ENCODE data around the gene TBC1D8.

The TBC1D8 gene

GRCh38 chr2:101037161-101037755, 113.9 kb downstream of the TBC1D8 start:
- no peaks in the 10 kb centered on the region for H3K9me3 ChIP-seq (ENCODE audit: control insufficient read depth in 2 of 2, low read length in 2 of 2)
- H3K4me1 ChIP-seq (ENCODE audit: control insufficient read depth in 2 of 2, insufficient read depth in 2 of 2, low read length in 2 of 2) = no peaks in the 10 kb centered on the region
- no peaks in the 10 kb centered on the region for H3K27me3 ChIP-seq (ENCODE audit: control insufficient read depth in 2 of 2, insufficient read depth in 2 of 2, low read length in 2 of 2)
- H3K4me3 ChIP-seq (ENCODE audit: low read length in 2 of 2) = no peak overlapping the region
- no peak overlapping the region for H3K27ac ChIP-seq (ENCODE audit: low read depth in 2 of 2, low read length in 2 of 2)
- H3K36me3 ChIP-seq (ENCODE audit: control insufficient read depth in 2 of 2, insufficient read depth in 2 of 2, low read length in 2 of 2) = peaks cover 17 to 29% of the 10 kb centered on the region in 2 donors
- H3K9ac ChIP-seq (ENCODE audit: low read depth in 1 of 2, low read length in 2 of 2) = no peak overlapping the region

GRCh38 chr2:101036562-101036961, 114.6 kb downstream of the TBC1D8 start:
- H3K27ac ChIP-seq (ENCODE audit: low read depth in 2 of 2, low read length in 2 of 2) = no peak overlapping the region
- H3K4me1 ChIP-seq (ENCODE audit: control insufficient read depth in 2 of 2, insufficient read depth in 2 of 2, low read length in 2 of 2) = no peaks in the 10 kb centered on the region
- H3K4me3 ChIP-seq (ENCODE audit: low read length in 2 of 2) = no peak overlapping the region
- H3K9ac ChIP-seq (ENCODE audit: low read depth in 1 of 2, low read length in 2 of 2) = no peak overlapping the region
- H3K9me3 ChIP-seq (ENCODE audit: control insufficient read depth in 2 of 2, low read length in 2 of 2) = no peaks in the 10 kb centered on the region
- H3K27me3 ChIP-seq (ENCODE audit: control insufficient read depth in 2 of 2, insufficient read depth in 2 of 2, low read length in 2 of 2) = no peaks in the 10 kb centered on the region
- H3K36me3 ChIP-seq (ENCODE audit: control insufficient read depth in 2 of 2, insufficient read depth in 2 of 2, low read length in 2 of 2) = peaks cover 18 to 32% of the 10 kb centered on the region in 2 donors

DNA sequence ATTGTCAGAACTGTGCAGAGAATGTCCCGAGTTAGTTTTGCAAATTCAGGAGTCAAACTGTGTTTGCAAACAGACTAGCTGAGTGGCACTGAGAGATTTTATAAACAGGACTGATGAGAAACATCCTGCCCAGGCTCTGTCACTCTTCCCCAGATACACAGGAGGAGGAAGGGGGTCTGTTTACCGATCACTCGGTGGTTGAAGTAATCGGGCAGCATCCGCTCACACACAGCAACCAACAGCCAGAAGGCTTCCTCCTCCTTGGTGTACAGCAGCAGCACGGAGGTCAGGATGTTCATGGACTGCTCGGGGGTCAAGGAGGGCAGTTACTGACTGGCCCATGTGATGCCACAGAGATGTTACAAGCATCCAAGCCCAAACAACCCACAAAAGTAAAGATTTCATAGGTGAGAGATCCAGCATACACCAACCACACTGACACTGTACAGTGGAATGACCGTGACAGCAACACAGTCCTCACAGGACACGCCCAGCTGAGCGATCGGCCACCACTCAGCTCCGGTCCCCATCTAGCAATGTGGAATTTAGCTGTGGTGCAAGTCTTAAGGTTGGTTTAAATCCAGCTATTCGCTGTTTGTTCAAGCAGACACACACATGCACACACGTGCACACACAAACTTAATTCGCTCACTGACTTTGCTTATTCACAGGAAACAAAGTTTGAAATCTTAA, 119.0 kb downstream of the TBC1D8 start:
- no peak overlapping the region for H3K9ac ChIP-seq (ENCODE audit: low read depth in 1 of 2, low read length in 2 of 2)
- H3K4me1 ChIP-seq (ENCODE audit: control insufficient read depth in 2 of 2, insufficient read depth in 2 of 2, low read length in 2 of 2) = no peaks in the 10 kb centered on the region
- no peak overlapping the region for H3K27ac ChIP-seq (ENCODE audit: low read depth in 2 of 2, low read length in 2 of 2)
- H3K36me3 ChIP-seq (ENCODE audit: control insufficient read depth in 2 of 2, insufficient read depth in 2 of 2, low read length in 2 of 2) = peaks cover 14 to 23% of the 10 kb centered on the region in 2 donors
- H3K4me3 ChIP-seq (ENCODE audit: low read length in 2 of 2) = no peak overlapping the region
- no peaks in the 10 kb centered on the region for H3K27me3 ChIP-seq (ENCODE audit: control insufficient read depth in 2 of 2, insufficient read depth in 2 of 2, low read length in 2 of 2)
- no peaks in the 10 kb centered on the region for H3K9me3 ChIP-seq (ENCODE audit: control insufficient read depth in 2 of 2, low read length in 2 of 2)

DNA sequence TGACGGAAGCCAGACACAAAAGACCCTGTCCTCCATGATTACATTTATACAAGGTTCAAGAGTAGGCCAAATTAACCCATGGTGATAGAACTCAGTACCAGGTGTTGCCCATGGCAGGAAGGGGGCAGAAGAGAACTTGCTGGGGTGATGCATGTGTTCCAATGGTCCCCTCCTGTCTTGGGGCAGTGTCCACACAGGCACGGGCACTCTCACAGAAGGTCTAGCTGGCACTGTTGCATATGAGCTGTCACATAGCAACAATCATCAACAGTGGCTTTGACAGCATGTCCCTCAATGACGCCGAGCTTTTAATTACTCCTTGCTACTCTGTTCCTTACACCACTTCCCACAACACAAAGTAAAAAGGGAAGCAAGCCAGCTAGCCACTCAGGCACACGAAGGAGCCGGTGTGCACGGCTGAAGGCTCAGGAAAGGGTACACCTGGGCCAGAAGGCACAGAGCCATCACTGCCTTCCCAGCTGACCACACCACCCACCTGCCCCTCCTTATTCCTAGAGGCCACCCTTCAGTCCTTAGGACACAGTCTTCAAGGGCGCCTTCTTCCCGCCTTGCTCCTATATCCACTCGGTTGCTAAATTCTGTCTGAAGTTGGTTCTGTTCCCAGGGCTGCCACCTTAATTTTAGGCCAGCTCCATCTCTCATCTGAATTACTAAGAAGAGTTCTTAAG, 120.2 kb downstream of the TBC1D8 start:
- Histone ChIP-seq H3K4me1 (ENCODE audit: control insufficient read depth in 2 of 2, insufficient read depth in 2 of 2, low read length in 2 of 2) (peaks cover 4 to 6% of the 10 kb centered on the region in 2 donors), H3K27me3 (ENCODE audit: control insufficient read depth in 2 of 2, insufficient read depth in 2 of 2, low read length in 2 of 2) (no peaks in the 10 kb centered on the region), H3K9ac (ENCODE audit: low read depth in 1 of 2, low read length in 2 of 2) (no peak overlapping the region), H3K36me3 (ENCODE audit: control insufficient read depth in 2 of 2, insufficient read depth in 2 of 2, low read length in 2 of 2) (peaks cover 12 to 21% of the 10 kb centered on the region in 2 donors), H3K4me3 (ENCODE audit: low read length in 2 of 2) (no peak overlapping the region), H3K27ac (ENCODE audit: low read depth in 2 of 2, low read length in 2 of 2) (no peak overlapping the region), H3K9me3 (ENCODE audit: control insufficient read depth in 2 of 2, low read length in 2 of 2) (no peaks in the 10 kb centered on the region)

GRCh38 chr2:101027852-101028251, 123.3 kb downstream of the TBC1D8 start:
- H3K36me3 ChIP-seq (ENCODE audit: control insufficient read depth in 2 of 2, insufficient read depth in 2 of 2, low read length in 2 of 2) = peaks cover 6 to 14% of the 10 kb centered on the region in 2 donors
- H3K9ac ChIP-seq (ENCODE audit: low read depth in 1 of 2, low read length in 2 of 2) = no peak overlapping the region
- peaks cover 4 to 20% of the 10 kb centered on the region in 2 donors for H3K4me1 ChIP-seq (ENCODE audit: control insufficient read depth in 2 of 2, insufficient read depth in 2 of 2, low read length in 2 of 2)
- H3K27me3 ChIP-seq (ENCODE audit: control insufficient read depth in 2 of 2, insufficient read depth in 2 of 2, low read length in 2 of 2) = no peaks in the 10 kb centered on the region
- H3K9me3 ChIP-seq (ENCODE audit: control insufficient read depth in 2 of 2, low read length in 2 of 2) = no peaks in the 10 kb centered on the region
- H3K27ac ChIP-seq (ENCODE audit: low read depth in 2 of 2, low read length in 2 of 2) = no peak overlapping the region
- no peak overlapping the region for H3K4me3 ChIP-seq (ENCODE audit: low read length in 2 of 2)

DNA sequence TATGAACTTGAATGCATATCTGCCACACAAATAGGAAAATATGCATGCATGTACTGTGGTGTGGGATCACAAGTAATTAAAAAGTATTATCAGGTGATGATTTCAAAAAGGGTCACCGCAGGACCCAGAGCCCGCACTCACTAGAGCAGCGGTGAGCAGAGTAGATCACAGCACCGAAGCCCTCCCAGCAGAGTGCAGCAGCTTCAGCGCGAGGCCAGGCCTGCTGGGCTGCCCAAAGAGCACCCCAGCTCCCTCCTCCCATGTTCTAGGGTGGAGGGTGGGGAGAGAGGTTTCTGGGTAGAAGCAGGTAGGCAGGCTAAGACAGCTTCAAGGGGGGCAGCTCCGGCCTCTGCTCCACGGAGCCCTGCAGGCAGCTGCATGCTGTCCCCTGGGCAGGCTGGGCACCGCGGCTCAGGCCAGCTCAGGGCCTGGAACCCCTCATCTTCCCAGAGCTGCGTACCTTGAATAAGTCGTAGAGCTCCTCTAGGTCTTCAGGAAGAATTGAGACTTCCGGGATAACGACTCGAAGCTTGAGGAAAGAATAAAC, 124.2 kb downstream of the TBC1D8 start:
- H3K9ac ChIP-seq (ENCODE audit: low read depth in 1 of 2, low read length in 2 of 2) = no peak overlapping the region
- no peak overlapping the region for H3K4me3 ChIP-seq (ENCODE audit: low read length in 2 of 2)
- peaks cover 4 to 20% of the 10 kb centered on the region in 2 donors for H3K4me1 ChIP-seq (ENCODE audit: control insufficient read depth in 2 of 2, insufficient read depth in 2 of 2, low read length in 2 of 2)
- no peaks in the 10 kb centered on the region for H3K9me3 ChIP-seq (ENCODE audit: control insufficient read depth in 2 of 2, low read length in 2 of 2)
- H3K36me3 ChIP-seq (ENCODE audit: control insufficient read depth in 2 of 2, insufficient read depth in 2 of 2, low read length in 2 of 2) = peaks cover 6 to 12% of the 10 kb centered on the region in 2 donors
- H3K27ac ChIP-seq (ENCODE audit: low read depth in 2 of 2, low read length in 2 of 2) = no peak overlapping the region
- no peaks in the 10 kb centered on the region for H3K27me3 ChIP-seq (ENCODE audit: control insufficient read depth in 2 of 2, insufficient read depth in 2 of 2, low read length in 2 of 2)

DNA sequence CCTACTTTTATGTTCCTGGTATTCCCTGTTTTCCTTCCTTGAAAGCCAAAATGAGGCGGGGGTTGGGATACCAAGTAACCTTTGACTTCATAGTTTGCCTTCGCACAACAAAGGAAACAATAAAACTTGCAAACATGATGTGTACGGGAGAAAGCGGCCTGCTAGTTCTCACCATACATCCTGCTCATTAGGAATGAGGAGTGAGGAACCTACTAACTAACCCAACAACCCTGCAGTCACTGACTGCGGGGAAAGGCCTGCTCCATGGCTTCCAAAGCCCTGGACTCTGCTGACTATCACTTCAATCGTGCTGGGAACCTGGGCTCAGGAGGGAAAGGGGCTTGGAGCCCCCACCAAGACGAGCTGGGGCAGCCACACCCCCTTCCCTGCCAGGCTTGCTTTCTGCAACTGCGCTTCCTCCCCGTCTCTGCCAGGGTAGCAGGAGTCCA, 124.9 kb downstream of the TBC1D8 start:
- Histone ChIP-seq H3K36me3 (ENCODE audit: control insufficient read depth in 2 of 2, insufficient read depth in 2 of 2, low read length in 2 of 2) (peaks cover 8 to 16% of the 10 kb centered on the region in 2 donors), H3K27ac (ENCODE audit: low read depth in 2 of 2, low read length in 2 of 2) (peak overlapping the region; percentile 35 to 42), H3K9me3 (ENCODE audit: control insufficient read depth in 2 of 2, low read length in 2 of 2) (no peaks in the 10 kb centered on the region), H3K9ac (ENCODE audit: low read depth in 1 of 2, low read length in 2 of 2) (no peak overlapping the region), H3K4me3 (ENCODE audit: low read length in 2 of 2) (peak overlapping the region in 1 of 2 donors; percentile 12), H3K4me1 (ENCODE audit: control insufficient read depth in 2 of 2, insufficient read depth in 2 of 2, low read length in 2 of 2) (peaks cover 4 to 20% of the 10 kb centered on the region in 2 donors), H3K27me3 (ENCODE audit: control insufficient read depth in 2 of 2, insufficient read depth in 2 of 2, low read length in 2 of 2) (no peaks in the 10 kb centered on the region)

DNA sequence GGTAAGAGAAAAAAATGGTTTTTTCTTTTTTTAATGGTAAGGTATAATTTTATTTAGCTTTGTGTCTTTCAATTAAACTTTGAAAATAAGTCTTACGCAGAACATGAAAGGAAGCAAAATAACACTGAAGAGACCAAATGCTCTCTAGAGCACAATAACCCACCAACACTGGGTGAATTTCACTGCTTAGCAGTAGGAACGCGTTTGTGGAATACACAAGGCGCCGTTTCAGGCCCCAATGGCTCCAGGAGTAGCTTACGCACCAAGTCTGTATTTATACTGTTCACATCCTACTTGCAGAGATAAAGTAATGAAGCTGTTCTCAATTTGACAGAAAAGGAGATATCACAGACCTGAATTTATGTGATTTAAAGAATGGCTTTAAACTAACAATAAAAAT, 125.6 kb downstream of the TBC1D8 start:
- H3K9me3 ChIP-seq (ENCODE audit: control insufficient read depth in 2 of 2, low read length in 2 of 2) = no peaks in the 10 kb centered on the region
- no peaks in the 10 kb centered on the region for H3K27me3 ChIP-seq (ENCODE audit: control insufficient read depth in 2 of 2, insufficient read depth in 2 of 2, low read length in 2 of 2)
- no peak overlapping the region for H3K4me3 ChIP-seq (ENCODE audit: low read length in 2 of 2)
- peaks cover 4 to 20% of the 10 kb centered on the region in 2 donors for H3K4me1 ChIP-seq (ENCODE audit: control insufficient read depth in 2 of 2, insufficient read depth in 2 of 2, low read length in 2 of 2)
- H3K27ac ChIP-seq (ENCODE audit: low read depth in 2 of 2, low read length in 2 of 2) = peak overlapping the region in 1 of 2 donors; percentile 42
- H3K36me3 ChIP-seq (ENCODE audit: control insufficient read depth in 2 of 2, insufficient read depth in 2 of 2, low read length in 2 of 2) = peaks cover 9 to 13% of the 10 kb centered on the region in 2 donors
- H3K9ac ChIP-seq (ENCODE audit: low read depth in 1 of 2, low read length in 2 of 2) = no peak overlapping the region

DNA sequence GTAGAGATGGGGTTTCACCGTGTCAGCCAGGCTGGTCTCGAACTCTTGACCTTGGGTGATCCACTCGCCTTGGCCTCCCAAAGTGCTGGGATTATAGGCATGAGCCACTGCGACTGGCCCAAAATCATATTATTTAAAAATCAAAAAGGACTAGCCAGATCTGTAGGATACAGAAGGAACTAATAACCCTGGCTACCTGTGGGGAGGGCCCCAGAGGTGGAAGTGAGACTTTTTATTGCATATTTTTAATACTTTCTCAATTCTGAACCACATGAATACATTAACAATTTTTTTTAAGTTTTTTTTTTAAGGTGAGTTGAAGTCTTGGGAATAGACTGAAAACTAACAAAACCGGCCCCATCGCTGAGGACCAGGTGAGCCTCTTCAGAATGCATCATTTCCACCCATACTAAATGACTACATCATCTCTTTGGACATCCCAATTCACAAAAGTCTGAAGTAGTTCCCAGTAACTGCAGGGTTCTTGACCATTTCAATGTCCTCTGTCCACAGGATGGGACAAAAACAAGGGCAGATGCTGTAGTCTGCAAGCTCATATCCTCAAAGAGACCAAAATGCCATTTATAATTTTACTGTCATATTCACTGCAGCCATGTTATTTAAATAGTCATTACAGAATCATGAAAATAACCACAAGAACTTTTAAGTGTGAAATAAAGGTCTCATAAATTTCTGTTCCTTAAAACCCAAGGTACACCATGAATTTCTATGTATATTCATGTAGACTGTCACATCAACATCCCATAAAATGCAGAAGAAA, 127.7 kb downstream of the TBC1D8 start:
- H3K9ac ChIP-seq (ENCODE audit: low read depth in 1 of 2, low read length in 2 of 2) = no peak overlapping the region

More for the DNA sequence above, 127.7 kb downstream of the TBC1D8 start:
- Histone ChIP-seq H3K27ac (ENCODE audit: low read depth in 2 of 2, low read length in 2 of 2) (no peak overlapping the region), H3K27me3 (ENCODE audit: control insufficient read depth in 2 of 2, insufficient read depth in 2 of 2, low read length in 2 of 2) (no peaks in the 10 kb centered on the region), H3K9me3 (ENCODE audit: control insufficient read depth in 2 of 2, low read length in 2 of 2) (no peaks in the 10 kb centered on the region), H3K4me3 (ENCODE audit: low read length in 2 of 2) (no peak overlapping the region), H3K4me1 (ENCODE audit: control insufficient read depth in 2 of 2, insufficient read depth in 2 of 2, low read length in 2 of 2) (peaks cover 4 to 20% of the 10 kb centered on the region in 2 donors), H3K36me3 (ENCODE audit: control insufficient read depth in 2 of 2, insufficient read depth in 2 of 2, low read length in 2 of 2) (peaks cover 12 to 14% of the 10 kb centered on the region in 2 donors)
